Type B pancreatic cell (in vitro differentiated cells): ENCODE data around the gene POLD3. TPM values are rescaled to one million over a fixed set of nuclear protein-coding genes. Genes with fewer than 3 reads are reported as not detected.

Experiments
- DNase-seq: peaks from one replicate; pipeline ENCODE4 v3.0.0; 2021; ENCODE audit warnings: mixed read lengths; ENCODE audit not compliant: unreplicated experiment; ENCODE audit errors: extremely low spot score
- H3K27ac Mint-ChIP-seq: 2 replicates; pipeline ENCODE4 v1.8.0; 2021; ENCODE audit warnings: mild to moderate bottlenecking, mixed read lengths
- H3K27me3 Mint-ChIP-seq: 2 replicates; pipeline ENCODE4 v1.8.0; 2021; ENCODE audit warnings: mixed read lengths
- H3K36me3 Mint-ChIP-seq: 2 replicates; pipeline ENCODE4 v1.8.0; 2021; ENCODE audit warnings: mixed read lengths
- H3K4me1 Mint-ChIP-seq: one replicate; pipeline ENCODE4 v1.8.0; 2021; ENCODE audit warnings: mixed read lengths; ENCODE audit not compliant: unreplicated experiment
- H3K4me3 Mint-ChIP-seq: 2 replicates; pipeline ENCODE4 v1.8.0; 2021; ENCODE audit warnings: mild to moderate bottlenecking, mixed read lengths
- H3K9me3 Mint-ChIP-seq: 2 replicates; pipeline ENCODE4 v1.8.0; 2021; ENCODE audit warnings: mixed read lengths
- CTCF ChIP-seq: fragments of 200-600 bp; sonication (generic); conservative IDR thresholded peaks from 2 replicates; pipeline ENCODE4 v1.5.0; 2021; ENCODE audit warnings: antibody characterized with exemption, mild to moderate bottlenecking
- total RNA-seq: library from RNA; stranded (reverse); gene quantifications from 2 replicates; pipeline ENCODE4 v1.2.1, GENCODE V29; 2021; ENCODE audit warnings: low replicate concordance

The POLD3 gene
- total RNA-seq, 1 donor from 2014 or later = 32.9 TPM

GRCh38 chr11:74689666-74690065 lies 97.3 kb downstream of the POLD3 start:
- DNase-seq = no peak
- H3K4me1 Mint-ChIP-seq = no peaks in the 10 kb centered on the region
- H3K4me3 Mint-ChIP-seq = no peak overlapping the region
- H3K27ac Mint-ChIP-seq = no peak overlapping the region
- no peaks in the 10 kb centered on the region for H3K9me3 Mint-ChIP-seq
- peaks cover 13% of the 10 kb centered on the region for H3K27me3 Mint-ChIP-seq
- no peaks in the 10 kb centered on the region for H3K36me3 Mint-ChIP-seq
- no peak for TF ChIP-seq CTCF

- no peak for TF ChIP-seq CTCF
- H3K36me3 Mint-ChIP-seq = no peaks in the 10 kb centered on the region
- H3K4me1 Mint-ChIP-seq = no peaks in the 10 kb centered on the region
These were observed 99.4 kb downstream of the POLD3 start for GRCh38 chr11:74691755-74692154.

More at GRCh38 chr11:74691755-74692154, 99.4 kb downstream of the POLD3 start:
- Mint-ChIP-seq H3K27ac (no peak overlapping the region), H3K27me3 (peaks cover 15% of the 10 kb centered on the region), H3K9me3 (no peaks in the 10 kb centered on the region), H3K4me3 (no peak overlapping the region)
- DNase-seq = no peak

Other genes starting within 250 kb of the POLD3 start
- 5.0 and 10.3 TPM in 2 replicates for gene PGM2L1, start 194.1 kb upstream of the POLD3 start, total RNA-seq
- gene KCNE3, start 125.0 kb upstream of the POLD3 start, total RNA-seq = 7.3 and 12.5 TPM in 2 replicates
- 5.5 and 5.6 TPM in 2 replicates for gene LIPT2, start 98.9 kb upstream of the POLD3 start, total RNA-seq
- gene CHRDL2, start 138.8 kb downstream of the POLD3 start, total RNA-seq = 1.4 TPM in 1 of 2 replicates, not detected in the other
- gene RNF169, start 156.3 kb downstream of the POLD3 start, total RNA-seq = 16.8 and 18.8 TPM in 2 replicates